BJ (cell line): ENCODE data around the gene ELL. TPM values are rescaled to one million over a fixed set of nuclear protein-coding genes. Genes with fewer than 3 reads are reported as not detected.

ENCODE experiments used
- CTCF ChIA-PET: fragments of 350-600 bp; formaldehyde crosslinking; extraction: SDS; loops from one replicate; lab custom pipeline; 2021; ENCODE audit warnings: antibody characterized with exemption, inconsistent platforms; lab: Yijun Ruan, JAX
- POLR2A ChIA-PET: fragments of 300-600 bp; sonication (Branson Sonifier 250); formaldehyde crosslinking; extraction: SDS; loops from one replicate; lab custom pipeline; 2021; ENCODE audit warnings: antibody characterized with exemption; lab: Charles Lee
- DNase-seq: peaks from one replicate; pipeline ENCODE4 v3.0.0-alpha.2; 2011; ENCODE audit warnings: low read depth
- H3K27me3 ChIP-seq: 2 replicates; pipeline ENCODE4 v1.6.0; 2011; ENCODE audit warnings: low read length; ENCODE audit not compliant: control insufficient read depth, insufficient read depth
- H3K36me3 ChIP-seq: 2 replicates; pipeline ENCODE4 v1.5.1; 2011; ENCODE audit warnings: low read length; ENCODE audit not compliant: control insufficient read depth, insufficient read depth
- H3K4me3 ChIP-seq: 2 replicates; pipeline ENCODE4 v1.5.1; 2011; ENCODE audit warnings: low read depth, mild to moderate bottlenecking, control low read depth, low read length
- CTCF ChIP-seq: IDR thresholded peaks from 2 replicates; pipeline ENCODE4 v1.5.1; 2011; ENCODE audit warnings: low read depth, mild to moderate bottlenecking, control low read depth, inconsistent platforms, low read length, moderate library complexity; ENCODE audit not compliant: insufficient read depth
- polyA plus RNA-seq: library from polyadenylated mRNA; depleted of rRNA; stranded (reverse); fragments of >200 nt; gene quantifications from 2 replicates; pipeline ENCODE4 v1.2.3, GENCODE V29; 2011

The ELL gene
- polyA plus RNA-seq, 1 experiment: 10.2 TPM

GRCh38 chr19:18499055-18499775 lies 22.7 kb downstream of the ELL start:
- no peak for DNase-seq
- Histone ChIP-seq H3K4me3 (no peak overlapping the region), H3K27me3 (no peaks in the 10 kb centered on the region), H3K36me3 (no peaks in the 10 kb centered on the region; the same call in 1 of the 2 replicates)
- no peak for TF ChIP-seq CTCF
- ChIA-PET POLR2A (interaction anchor here (0.6 kb wide), 1 partner anchor 71 kb away, joined by 3 read pairs; no protein-coding TSS in a partner anchor), CTCF (interaction anchor here (1.3 kb wide), 1 partner anchor 90 kb away, joined by 4 read pairs; the partner anchor contains the start of gene REX1BD)

- H3K27me3 ChIP-seq: no peaks in the 10 kb centered on the region
- CTCF ChIA-PET: interaction anchor here (1.4 to 2.0 kb wide), 2 partner anchors 11 to 22 kb away, joined by 3 to 5 read pairs; no protein-coding TSS in a partner anchor
- no peak for TF ChIP-seq CTCF
- no peak for DNase-seq
- POLR2A ChIA-PET: no interaction called here
- peaks cover 1% of the 10 kb centered on the region; the same call in 1 of the 2 replicates for H3K36me3 ChIP-seq
- H3K4me3 ChIP-seq: no peak overlapping the region
Measured at GRCh38 chr19:18496980-18497256, 25.0 kb downstream of the ELL start.

- ChIA-PET POLR2A (interaction anchor here (0.6 kb wide), 1 partner anchor 10 kb away, joined by 3 read pairs; no protein-coding TSS in a partner anchor), CTCF (interaction anchor here (0.6 to 2.0 kb wide), 4 partner anchors 10 to 22 kb away, joined by 3 to 5 read pairs (median 4); no protein-coding TSS in a partner anchor)
- no peak for DNase-seq
Measured at GRCh38 chr19:18496167-18496979, 25.5 kb downstream of the ELL start.

GRCh38 chr19:18495204-18495911 lies 26.5 kb downstream of the ELL start:
- no peak for TF ChIP-seq CTCF
- POLR2A ChIA-PET: interaction anchor here (0.6 kb wide), 1 partner anchor 9 kb away, joined by 3 read pairs; no protein-coding TSS in a partner anchor
- no peak for DNase-seq

More at GRCh38 chr19:18496167-18496979, 25.5 kb downstream of the ELL start:
- Histone ChIP-seq H3K27me3 (no peaks in the 10 kb centered on the region), H3K36me3 (peaks cover 1% of the 10 kb centered on the region), H3K4me3 (no peak overlapping the region)
- no peak for TF ChIP-seq CTCF

More at GRCh38 chr19:18495204-18495911, 26.5 kb downstream of the ELL start:
- Histone ChIP-seq H3K4me3 (no peak overlapping the region), H3K36me3 (peaks cover 5% of the 10 kb centered on the region), H3K27me3 (no peaks in the 10 kb centered on the region)
- CTCF ChIA-PET: interaction anchor here (1.1 to 2.1 kb wide), 5 partner anchors 9 to 33 kb away, joined by 3 to 5 read pairs (median 4); no protein-coding TSS in a partner anchor
